GM06990 (cell line): ENCODE data around the gene NCKAP5L.
"Not testable (repeated sequence)": the region's sequence is repeated elsewhere in the genome, so short reads cannot be mapped to it uniquely, and the experiment has no call there.

Experiments used
- DNase-seq: peaks from one replicate; pipeline ENCODE4 v3.0.0-alpha.2; 2011; ENCODE audit not compliant: insufficient read length; ENCODE audit errors: extremely low read depth
- H3K27me3 ChIP-seq: replicated peaks from 2 replicates; pipeline ENCODE4 v1.6.0; 2011; ENCODE audit warnings: low read length; ENCODE audit not compliant: control insufficient read depth, insufficient read depth
- H3K36me3 ChIP-seq: 2 replicates; pipeline ENCODE4 v1.5.1; 2011; ENCODE audit warnings: low read length; ENCODE audit not compliant: control insufficient read depth, insufficient read depth
- H3K4me3 ChIP-seq: replicated peaks from 2 replicates; pipeline ENCODE4 v1.5.1; 2011; ENCODE audit warnings: low read depth, mild to moderate bottlenecking, control low read depth, low read length
- TF ChIP-seq, protein P1 (sequence below): IDR thresholded peaks from 2 replicates; pipeline ENCODE4 v1.5.1; 2011; ENCODE audit warnings: low read length, control low read depth, mild to moderate bottlenecking, inconsistent platforms; ENCODE audit not compliant: insufficient read depth, poor library complexity, severe bottlenecking

NCKAP5L gene

DNA sequence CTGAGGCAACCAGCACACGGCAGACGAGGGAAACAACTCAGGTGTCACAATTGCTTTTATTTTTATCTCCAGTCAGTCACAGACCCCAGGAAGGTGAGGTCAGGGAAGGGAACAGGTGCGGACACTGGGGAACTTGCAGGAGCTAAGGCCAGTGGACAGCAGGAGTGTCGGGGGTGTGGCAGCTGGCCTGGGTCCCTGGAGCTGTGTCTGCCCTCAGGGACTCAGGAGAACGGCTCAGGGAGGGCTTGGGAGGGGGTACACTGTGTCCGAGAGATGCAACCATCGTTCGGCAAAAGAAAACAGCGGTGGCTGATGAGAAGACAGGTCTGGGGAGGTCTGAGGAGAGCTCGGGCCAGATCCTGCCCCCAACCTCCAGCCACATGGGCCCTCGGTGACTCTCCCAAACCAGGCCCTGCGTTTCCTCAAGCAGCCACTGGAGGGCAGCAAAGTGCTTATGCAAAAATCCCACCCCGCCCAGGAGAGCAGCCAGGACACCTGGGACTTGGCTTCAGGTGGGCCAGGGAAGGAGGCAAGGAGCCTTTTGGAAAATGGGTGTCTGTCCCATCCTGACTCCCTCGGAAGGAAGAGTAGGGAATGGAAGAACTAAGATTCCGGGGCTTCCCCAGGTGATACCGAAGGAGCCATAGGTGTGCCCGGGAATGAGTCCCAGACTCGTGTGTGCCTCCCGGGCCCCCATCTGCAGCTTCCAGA is 38.8 kb upstream of the NCKAP5L start:
- no peak for DNase-seq
- TF ChIP-seq, protein P1, sequence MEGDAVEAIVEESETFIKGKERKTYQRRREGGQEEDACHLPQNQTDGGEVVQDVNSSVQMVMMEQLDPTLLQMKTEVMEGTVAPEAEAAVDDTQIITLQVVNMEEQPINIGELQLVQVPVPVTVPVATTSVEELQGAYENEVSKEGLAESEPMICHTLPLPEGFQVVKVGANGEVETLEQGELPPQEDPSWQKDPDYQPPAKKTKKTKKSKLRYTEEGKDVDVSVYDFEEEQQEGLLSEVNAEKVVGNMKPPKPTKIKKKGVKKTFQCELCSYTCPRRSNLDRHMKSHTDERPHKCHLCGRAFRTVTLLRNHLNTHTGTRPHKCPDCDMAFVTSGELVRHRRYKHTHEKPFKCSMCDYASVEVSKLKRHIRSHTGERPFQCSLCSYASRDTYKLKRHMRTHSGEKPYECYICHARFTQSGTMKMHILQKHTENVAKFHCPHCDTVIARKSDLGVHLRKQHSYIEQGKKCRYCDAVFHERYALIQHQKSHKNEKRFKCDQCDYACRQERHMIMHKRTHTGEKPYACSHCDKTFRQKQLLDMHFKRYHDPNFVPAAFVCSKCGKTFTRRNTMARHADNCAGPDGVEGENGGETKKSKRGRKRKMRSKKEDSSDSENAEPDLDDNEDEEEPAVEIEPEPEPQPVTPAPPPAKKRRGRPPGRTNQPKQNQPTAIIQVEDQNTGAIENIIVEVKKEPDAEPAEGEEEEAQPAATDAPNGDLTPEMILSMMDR: peak; percentile 98
- H3K27me3 ChIP-seq: no peaks in the 10 kb centered on the region; the same call in 1 of the 2 replicates
- H3K36me3 ChIP-seq: no peaks in the 10 kb centered on the region
- H3K4me3 ChIP-seq: no peak overlapping the region

DNA sequence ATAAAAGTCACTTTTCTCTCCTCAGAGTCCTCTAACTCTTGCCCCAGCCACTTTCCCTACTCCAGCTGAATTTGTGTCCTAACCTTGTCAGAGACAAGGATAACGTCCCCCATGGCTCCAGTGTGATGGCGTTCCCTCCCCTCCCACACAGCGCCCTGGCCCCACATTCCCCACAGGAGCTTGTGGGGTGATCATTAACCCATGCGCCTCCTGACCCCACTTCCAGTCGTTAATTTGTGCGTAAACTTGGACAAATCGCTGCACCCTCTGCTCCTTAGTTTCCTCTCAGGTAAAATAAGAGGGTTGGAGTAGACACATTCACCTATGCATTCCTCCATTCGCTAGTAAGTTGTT is 37.5 kb upstream of the NCKAP5L start:
- TF ChIP-seq, protein P1: no peak
- Histone ChIP-seq H3K27me3 (no peaks in the 10 kb centered on the region; the same call in 1 of the 2 replicates), H3K4me3 (no peak overlapping the region), H3K36me3 (no peaks in the 10 kb centered on the region)
- DNase-seq: no peak

GRCh38 chr12:49865109-49865781 is 37.0 kb upstream of the NCKAP5L start:
- H3K4me3 ChIP-seq: no peak overlapping the region
- no peak for DNase-seq
- H3K27me3 ChIP-seq: no peaks in the 10 kb centered on the region; the same call in 1 of the 2 replicates
- H3K36me3 ChIP-seq: no peaks in the 10 kb centered on the region
- TF ChIP-seq, protein P1: no peak

GRCh38 chr12:49864798-49865090 is 36.5 kb upstream of the NCKAP5L start:
- Histone ChIP-seq H3K36me3 (no peaks in the 10 kb centered on the region), H3K4me3 (no peak overlapping the region), H3K27me3 (no peaks in the 10 kb centered on the region; the same call in 1 of the 2 replicates)
- TF ChIP-seq, protein P1: no peak
- no peak for DNase-seq

DNA sequence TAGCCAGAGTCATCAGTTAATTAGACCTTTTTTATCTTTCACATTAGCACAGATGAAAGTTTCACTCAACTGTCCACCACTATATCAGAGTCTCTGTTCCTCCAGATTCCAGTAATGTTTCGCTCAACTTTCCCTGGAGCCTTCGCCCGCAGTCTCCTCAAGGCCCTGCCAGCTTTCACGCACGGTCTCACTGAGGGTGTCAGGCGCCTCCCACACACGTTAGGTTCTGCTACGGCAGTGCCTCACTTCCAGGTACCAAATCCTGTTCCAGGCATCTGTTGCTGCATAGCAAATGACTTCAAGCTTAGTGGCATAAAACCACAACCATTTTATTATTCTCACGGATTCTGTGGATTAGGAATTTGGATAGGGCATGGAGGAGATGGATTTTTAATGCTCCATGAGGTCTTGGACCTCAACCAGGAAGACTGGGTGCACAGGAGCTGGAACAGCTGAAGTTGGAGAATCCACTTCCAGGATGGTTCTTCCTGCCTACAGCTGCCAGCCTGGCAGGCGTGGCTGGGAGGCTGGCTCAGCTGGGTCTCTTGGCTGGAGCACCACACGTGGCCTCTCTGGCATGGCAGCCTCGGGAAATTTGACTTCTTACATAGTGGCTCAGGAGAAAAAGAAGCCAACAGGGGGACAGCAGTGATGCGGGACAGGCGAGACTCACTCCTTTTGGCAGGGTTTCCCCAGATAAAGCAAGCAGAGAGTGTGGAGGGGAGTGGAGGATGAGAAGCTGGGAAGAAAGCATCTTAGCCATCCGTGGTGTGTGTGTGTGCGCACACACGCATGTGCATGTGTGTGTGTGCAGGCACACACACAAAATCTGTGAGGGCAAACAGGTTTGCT is 36.0 kb upstream of the NCKAP5L start:
- Histone ChIP-seq H3K27me3 (no peaks in the 10 kb centered on the region; the same call in 1 of the 2 replicates), H3K4me3 (no peak overlapping the region), H3K36me3 (no peaks in the 10 kb centered on the region)
- TF ChIP-seq, protein P1: no peak
- no peak for DNase-seq

DNA sequence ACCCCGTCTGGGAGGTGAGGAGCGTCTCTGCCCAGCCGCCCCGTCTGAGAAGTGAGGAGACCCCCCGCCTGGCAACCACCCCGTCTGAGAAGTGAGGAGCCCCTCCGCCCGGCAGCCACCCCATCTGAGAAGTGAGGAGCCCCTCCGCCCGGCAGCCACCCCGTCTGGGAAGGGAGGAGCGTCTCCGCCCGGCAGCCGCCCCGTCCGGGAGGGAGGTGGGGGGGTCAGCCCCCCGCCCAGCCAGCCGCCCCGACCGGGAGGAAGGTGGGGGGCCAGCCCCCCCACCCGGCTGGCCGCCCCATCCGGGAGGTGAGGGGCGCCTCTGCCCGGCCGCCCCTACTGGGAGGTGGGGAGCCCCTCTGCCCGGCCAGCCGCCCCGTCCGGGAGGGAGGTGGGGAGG is 32.7 kb upstream of the NCKAP5L start:
- not testable (repeated sequence) for DNase-seq, H3K36me3 ChIP-seq, H3K4me3 ChIP-seq, H3K27me3 ChIP-seq

GRCh38 chr12:49855890-49856289 is 27.7 kb upstream of the NCKAP5L start:
- DNase-seq, H3K27me3 ChIP-seq, H3K36me3 ChIP-seq, H3K4me3 ChIP-seq: not testable (repeated sequence)
